Measurements from ENCODE around the gene GDF7. TPM values are rescaled to one million over a fixed set of nuclear protein-coding genes. Genes with fewer than 3 reads are reported as not detected.

GDF7 gene
- total RNA-seq, 1 experiment from 2014 or later = 0.02 TPM

DNA sequence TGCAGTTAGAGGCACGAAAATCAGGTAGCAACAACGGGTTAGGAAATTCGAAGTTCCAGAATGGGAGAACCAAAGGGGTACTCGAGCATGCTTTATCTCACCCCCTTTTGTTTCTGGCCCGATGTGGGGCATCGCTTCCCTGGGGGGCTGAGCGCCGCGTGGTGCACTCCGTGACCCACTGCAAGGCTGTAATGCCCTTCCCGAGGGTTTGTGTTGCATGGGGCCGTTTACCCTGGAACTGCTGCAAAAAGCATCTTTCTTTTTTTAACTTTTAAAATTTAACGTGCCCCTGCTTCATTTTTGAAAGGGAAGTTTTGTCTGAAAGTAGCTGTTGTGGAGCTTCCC lies 4.8 kb downstream of the GDF7 start:
- Histone ChIP-seq H3K79me2 (ENCODE audit: insufficient read depth, low read length) (no peaks in the 10 kb centered on the region), H4K20me1 (ENCODE audit: insufficient read depth) (no peaks in the 10 kb centered on the region), H3K27ac (ENCODE audit: low read depth, low read length) (no peak overlapping the region), H3K9me3 (ENCODE audit: control insufficient read depth in 1 of 2, insufficient read depth in 1 of 2, low read depth in 1 of 2, low read length in 2 of 2) (no peaks in the 10 kb centered on the region), H3K4me3 (replicated peaks in 1 of 2; ENCODE audit: low read depth in 1 of 2, low read length in 2 of 2) (no peak overlapping the region), H3K27me3 (ENCODE audit: insufficient read depth, low read length) (no peaks in the 10 kb centered on the region), H3K4me1 (ENCODE audit: control insufficient read depth in 1 of 2, insufficient read depth in 2 of 2, low read length in 2 of 2) (peaks cover 0 to 11% of the 10 kb centered on the region in 2 experiments; a peak in 2 of 4 replicates), H3K9me2 (ENCODE audit: insufficient read depth) (no peaks in the 10 kb centered on the region), H3K36me3 (ENCODE audit: control insufficient read depth in 1 of 2, insufficient read depth in 2 of 2, low read length in 2 of 2) (no peaks in the 10 kb centered on the region), H2AFZ (ENCODE audit: low read depth, low read length, poor library complexity, severe bottlenecking) (no peak overlapping the region), H3K4me2 (ENCODE audit: low read length) (no peak overlapping the region), H3K9ac (ENCODE audit: low read length) (no peak overlapping the region)
- ChIA-PET CTCF (no interaction called here), POLR2A (no interaction called here), RAD21 (ENCODE audit: low non-redundant PET in 1 of 2, low total read pairs in 2 of 2, uncharacterized antibody in 2 of 2, unreplicated experiment in 2 of 2) (no interaction called here)
- no TSS peak for BruUV-seq (replicated peaks)
- no peak for DNase-seq (ENCODE audit: low read depth, low spot score)
- no peak for ATAC-seq
- TF ChIP-seq EZH2phosphoT487 (IDR thresholded peaks at IDR 0.05; ENCODE audit: borderline replicate concordance) = no peak
- TF ChIP-seq ZNF274 (IDR thresholded peaks at IDR 0.05; ENCODE audit: low read depth, low read length) = no peak
- no peak for TF ChIP-seq SP1 (IDR thresholded peaks at IDR 0.05; ENCODE audit: low read depth)
- no peak for TF ChIP-seq ELF1 (IDR thresholded peaks at IDR 0.05; ENCODE audit: borderline replicate concordance, low read depth)
- TF ChIP-seq CBX3 (IDR thresholded peaks at IDR 0.05; ENCODE audit: low read depth) = no peak
- no peak for TF ChIP-seq RAD21 (IDR thresholded peaks at IDR 0.05; ENCODE audit: low read depth)
- TF ChIP-seq JUND (IDR thresholded peaks at IDR 0.05) = no peak
- no peak for TF ChIP-seq CEBPB (IDR thresholded peaks at IDR 0.05; ENCODE audit: low read depth)
- no peak for TF ChIP-seq SIN3A (IDR thresholded peaks at IDR 0.05; ENCODE audit: low read depth)
- TF ChIP-seq YY1 (IDR thresholded peaks at IDR 0.05; ENCODE audit: extremely low read depth, insufficient replicate concordance, low read depth, low read length) = no peak
- no peak for TF ChIP-seq MAX (IDR thresholded peaks at IDR 0.05)
- no peak for TF ChIP-seq POLR2AphosphoS5 (IDR thresholded peaks at IDR 0.05; ENCODE audit: low read depth, low read length)
- no peak for TF ChIP-seq CTCF (IDR thresholded peaks at IDR 0.05 in 2 of 3, conservative IDR thresholded peaks at IDR 0.05 in 1 of 3; ENCODE audit: borderline replicate concordance in 1 of 3, insufficient read depth in 1 of 3, low read depth in 2 of 3, low read length in 2 of 3)
- TF ChIP-seq, protein P1, sequence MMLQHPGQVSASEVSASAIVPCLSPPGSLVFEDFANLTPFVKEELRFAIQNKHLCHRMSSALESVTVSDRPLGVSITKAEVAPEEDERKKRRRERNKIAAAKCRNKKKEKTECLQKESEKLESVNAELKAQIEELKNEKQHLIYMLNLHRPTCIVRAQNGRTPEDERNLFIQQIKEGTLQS (IDR thresholded peaks at IDR 0.05) = no peak
- TF ChIP-seq ZBTB33 (IDR thresholded peaks at IDR 0.05; ENCODE audit: extremely low read depth, insufficient replicate concordance, low read length) = no peak
- no peak for TF ChIP-seq ZFX (IDR thresholded peaks at IDR 0.05)
- intact Hi-C loops (cut with micrococcal nuclease) = no loop called here
